Stimulated activated naive CD8-positive, alpha-beta T cell treated with anti-CD3 and anti-CD28 coated beads, Interleukin-15, amount 100 ng/mL, for 72 hours (primary cell): ENCODE measurements around the gene KRTAP5-2.
"Not testable (repeated sequence)": the region's sequence is repeated elsewhere in the genome, so short reads cannot be mapped to it uniquely, and the experiment has no call there.

ENCODE experiments used
- ATAC-seq: fragments of 150-1000 bp; cut with Tn5 transposase; 2 replicates; pipeline ENCODE4 v1.10.0; 2021; ENCODE audit warnings: mild to moderate bottlenecking, moderate library complexity
- DNase-seq, 2 donors: peaks; one replicate each; pipeline ENCODE4 v3.0.0; 2021 to 2022
- H3K27ac Mint-ChIP-seq, 2 donors: one replicate each; pipeline ENCODE4 v1.8.0; 2022; ENCODE audit warnings: mild to moderate bottlenecking in 2 of 2, mixed read lengths in 2 of 2, moderate library complexity in 2 of 2
- H3K27me3 Mint-ChIP-seq: one replicate; pipeline ENCODE4 v1.8.0; 2022; ENCODE audit warnings: mixed read lengths
- H3K4me1 Mint-ChIP-seq: one replicate; pipeline ENCODE4 v1.8.0; 2022; ENCODE audit warnings: mild to moderate bottlenecking, mixed read lengths
- H3K4me3 Mint-ChIP-seq, 2 donors: one replicate each; pipeline ENCODE4 v1.8.0; 2022; ENCODE audit warnings: mild to moderate bottlenecking in 2 of 2, mixed read lengths in 2 of 2, moderate library complexity in 1 of 2
- H3K9me3 Mint-ChIP-seq, 2 donors: one replicate each; pipeline ENCODE4 v1.8.0; 2022; ENCODE audit warnings: mixed read lengths in 2 of 2

The KRTAP5-2 gene

DNA sequence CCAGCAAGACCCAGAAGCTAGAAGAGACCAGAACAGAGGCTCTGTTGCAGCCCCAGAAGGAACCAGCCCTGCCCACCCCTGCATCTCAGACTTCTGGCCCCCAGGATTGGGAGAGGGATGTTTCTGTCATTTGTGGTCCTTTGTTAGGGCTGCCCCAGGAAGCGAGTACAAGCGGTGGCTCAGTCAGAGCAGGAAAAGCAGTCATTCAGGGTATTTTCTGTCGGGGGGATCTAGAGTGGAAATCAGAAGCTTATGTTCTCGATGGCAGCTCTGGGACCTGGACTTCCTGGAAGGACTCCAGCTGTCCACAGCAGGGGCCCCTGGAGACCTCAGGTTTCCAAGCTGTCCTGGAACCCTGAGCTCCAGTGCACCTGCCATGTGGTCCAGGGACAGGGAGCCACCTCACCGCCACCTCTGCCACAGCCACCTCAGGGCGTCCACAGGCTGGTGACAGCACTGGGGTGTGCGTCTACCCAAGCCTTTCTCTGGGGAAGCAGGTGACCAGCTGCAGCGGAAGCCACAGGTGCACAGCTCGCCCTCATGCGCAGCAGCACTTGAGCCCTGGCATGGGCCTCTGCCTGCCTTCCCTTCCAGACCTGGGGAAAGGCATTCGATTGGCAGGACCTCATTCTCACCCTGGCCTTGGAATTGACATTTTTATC is 34.1 kb upstream of the KRTAP5-2 start:
- Mint-ChIP-seq H3K27me3 (peaks cover 67% of the 10 kb centered on the region), H3K4me1 (peaks cover 18% of the 10 kb centered on the region), H3K27ac (no peak overlapping the region), H3K4me3 (no peak overlapping the region), H3K9me3 (no peaks in the 10 kb centered on the region)
- ATAC-seq (no peak), DNase-seq (no peak)

- ATAC-seq (no peak), DNase-seq (no peak)
- H3K27me3 Mint-ChIP-seq = peaks cover 71% of the 10 kb centered on the region
- H3K9me3 Mint-ChIP-seq = no peaks in the 10 kb centered on the region
- no peak overlapping the region for H3K4me3 Mint-ChIP-seq
- H3K4me1 Mint-ChIP-seq = peaks cover 18% of the 10 kb centered on the region
- no peak overlapping the region for H3K27ac Mint-ChIP-seq
Observed at GRCh38 chr11:1631066-1631568, 33.0 kb upstream of the KRTAP5-2 start.

- Mint-ChIP-seq H3K9me3 (no peaks in the 10 kb centered on the region), H3K4me1 (peaks cover 18% of the 10 kb centered on the region), H3K27ac (no peak overlapping the region), H3K27me3 (peaks cover 66% of the 10 kb centered on the region), H3K4me3 (no peak overlapping the region)
- ATAC-seq (no peak), DNase-seq (no peak)
Observed at GRCh38 chr11:1630271-1630670, 32.2 kb upstream of the KRTAP5-2 start.

DNA sequence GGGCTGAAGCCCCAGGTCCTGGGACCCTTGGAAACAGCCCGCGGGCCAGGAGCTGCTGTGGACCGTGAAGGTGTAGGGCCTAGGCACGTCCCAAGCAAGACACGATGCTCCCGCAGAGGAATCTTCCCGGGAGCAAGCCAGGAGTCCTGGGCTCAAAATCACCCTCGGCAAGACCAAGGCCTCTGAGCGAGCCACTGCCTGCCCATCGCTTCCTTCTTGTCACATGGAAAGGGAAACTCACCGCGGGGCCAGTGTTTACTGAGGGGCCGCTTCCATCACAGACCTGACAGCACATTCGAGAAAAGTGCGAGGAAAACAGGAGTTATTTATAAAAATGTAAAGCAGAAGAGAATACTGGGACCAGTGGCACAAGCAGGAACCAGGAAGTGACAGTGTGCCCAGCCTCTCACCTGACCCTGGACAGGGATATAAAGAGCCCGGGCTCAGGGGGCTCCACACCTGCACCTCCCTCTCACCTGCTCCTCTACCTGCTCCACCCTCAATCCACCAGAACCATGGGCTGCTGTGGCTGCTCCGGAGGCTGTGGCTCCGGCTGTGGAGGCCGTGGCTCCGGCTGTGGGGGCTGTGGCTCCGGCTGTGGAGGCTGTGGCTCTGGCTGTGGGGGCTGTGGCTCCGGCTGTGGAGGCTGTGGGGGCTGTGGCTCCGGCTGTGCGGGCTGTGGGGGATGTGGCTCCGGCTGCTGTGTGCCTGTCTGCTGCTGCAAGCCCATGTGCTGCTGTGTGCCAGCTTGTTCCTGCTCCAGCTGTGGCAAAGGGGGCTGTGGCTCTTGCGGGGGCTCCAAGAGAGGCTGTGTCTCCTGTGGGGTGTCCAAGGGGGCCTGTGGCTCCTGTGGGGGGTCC is 31.5 kb upstream of the KRTAP5-2 start, which contains the start of gene KRTAP5-5:
KRTAP5-5 (plus strand) TSS at position 450 of the 860 bp plus-strand sequence; CDS start at position 516, 66 bp downstream.
- DNase-seq = no peak
- no peaks in the 10 kb centered on the region for H3K9me3 Mint-ChIP-seq
- H3K4me3 Mint-ChIP-seq = no peak within 1 kb of the TSS
- peaks cover 63% of the 10 kb centered on the region for H3K27me3 Mint-ChIP-seq
- ATAC-seq = no peak
- H3K4me1 Mint-ChIP-seq = peaks cover 18% of the 10 kb centered on the region
- H3K27ac Mint-ChIP-seq = no peak within 1 kb of the TSS

GRCh38 chr11:1628506-1629325 is 30.6 kb upstream of the KRTAP5-2 start:
- peak; percentile 58 to 64 for DNase-seq
- peak; percentile 87 for ATAC-seq
- Mint-ChIP-seq H3K27me3 (peaks cover 58% of the 10 kb centered on the region), H3K9me3 (no peaks in the 10 kb centered on the region), H3K4me3 (no peak overlapping the region), H3K27ac (no peak overlapping the region), H3K4me1 (peaks cover 18% of the 10 kb centered on the region)

DNA sequence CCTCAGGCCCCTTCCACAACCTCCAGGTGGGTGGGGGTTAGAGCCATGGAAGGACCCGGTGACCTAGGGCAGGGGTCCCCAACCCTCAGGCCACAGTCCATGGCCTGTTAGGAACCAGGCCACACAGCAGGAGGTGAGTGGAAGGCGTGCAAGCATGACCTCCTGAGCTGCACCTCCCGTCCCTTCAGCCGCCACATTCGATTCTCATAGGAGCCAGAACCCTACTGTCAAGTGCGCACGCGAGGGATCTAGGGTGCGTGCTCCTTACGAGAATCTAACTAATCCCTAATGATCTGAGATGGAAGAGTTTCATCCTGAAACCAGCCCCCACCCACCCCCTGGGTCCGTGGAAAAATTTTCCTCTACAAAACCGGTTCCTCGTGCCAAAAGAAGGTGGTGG is 27.4 kb upstream of the KRTAP5-2 start:
- H3K27me3 Mint-ChIP-seq = peaks cover 39% of the 10 kb centered on the region
- ATAC-seq (no peak), DNase-seq (no peak)
- H3K4me1 Mint-ChIP-seq = peaks cover 6% of the 10 kb centered on the region
- no peak overlapping the region for H3K4me3 Mint-ChIP-seq
- no peaks in the 10 kb centered on the region for H3K9me3 Mint-ChIP-seq
- H3K27ac Mint-ChIP-seq = no peak overlapping the region

DNA sequence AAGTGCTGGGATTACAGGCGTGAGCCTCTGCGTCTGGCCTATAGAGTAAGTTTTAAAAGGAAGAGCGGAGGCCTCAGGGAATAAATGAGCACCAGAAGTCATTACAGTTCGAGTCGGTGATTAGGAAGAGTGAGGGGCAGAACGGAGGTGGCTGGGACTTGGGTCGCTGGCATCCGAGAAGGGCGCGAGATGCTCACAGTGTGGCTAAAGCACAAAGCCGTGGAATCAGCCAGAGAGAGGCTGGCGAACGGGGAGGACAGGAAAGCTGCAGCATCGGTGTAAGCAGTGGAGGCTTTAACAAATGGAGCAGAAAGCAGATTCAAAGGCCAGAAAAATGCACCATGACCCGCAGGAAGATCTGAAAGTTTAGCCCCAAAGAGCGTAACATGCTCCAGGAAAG is 26.5 kb upstream of the KRTAP5-2 start:
- ATAC-seq (no peak), DNase-seq (no peak)
- Mint-ChIP-seq H3K27ac (no peak overlapping the region), H3K27me3 (peaks cover 38% of the 10 kb centered on the region), H3K4me3 (no peak overlapping the region), H3K4me1 (peaks cover 7% of the 10 kb centered on the region), H3K9me3 (no peaks in the 10 kb centered on the region)

DNA sequence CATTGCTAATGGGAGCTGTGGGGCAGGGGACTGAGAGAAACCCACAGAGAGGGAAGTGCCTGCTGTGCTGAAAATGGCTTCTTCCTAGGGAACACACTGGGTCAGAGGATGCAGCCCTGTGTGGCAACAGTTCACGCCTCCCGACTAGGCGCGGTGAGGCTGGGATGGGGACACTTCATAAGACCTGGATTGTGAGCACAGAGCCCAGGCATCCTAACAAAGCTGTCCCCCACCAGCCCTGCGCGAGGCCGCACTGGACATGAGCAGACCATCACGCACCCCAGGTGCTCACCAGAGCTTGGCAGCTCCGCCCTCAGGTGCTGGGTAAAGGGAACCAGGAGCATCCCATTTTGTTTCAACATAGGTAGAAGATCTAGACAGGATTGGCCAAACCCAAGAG is 25.6 kb upstream of the KRTAP5-2 start:
- no peak overlapping the region for H3K4me3 Mint-ChIP-seq
- H3K9me3 Mint-ChIP-seq = no peaks in the 10 kb centered on the region
- peaks cover 31% of the 10 kb centered on the region for H3K27me3 Mint-ChIP-seq
- ATAC-seq (no peak), DNase-seq (no peak)
- peak overlapping the region in 1 of 2 donors; percentile 67 for H3K27ac Mint-ChIP-seq
- H3K4me1 Mint-ChIP-seq = peaks cover 7% of the 10 kb centered on the region

DNA sequence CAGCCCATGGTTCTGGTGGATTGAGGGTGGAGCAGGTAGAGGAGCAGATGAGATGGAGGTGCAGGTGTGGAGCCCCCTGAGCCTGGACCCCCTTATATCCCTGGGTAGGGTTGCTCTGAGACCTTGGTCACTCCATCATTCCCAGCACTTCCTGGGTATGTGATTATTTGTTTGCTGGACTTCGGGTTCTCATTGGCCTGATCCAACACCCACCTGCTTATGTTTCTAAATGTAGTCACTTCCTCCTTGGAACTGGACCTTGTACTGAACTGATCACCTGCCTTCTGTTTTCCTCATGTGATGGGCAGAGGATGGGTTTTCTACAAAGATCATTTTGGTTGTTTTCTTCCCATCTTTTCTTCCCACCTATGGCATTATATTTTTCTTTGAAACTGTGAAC is 24.0 kb upstream of the KRTAP5-2 start, which contains the start of gene KRTAP5-4:
KRTAP5-4 (minus strand) TSS at position 53 of the 400 bp plus-strand sequence; CDS start at position 8, 45 bp downstream.
- no peaks in the 10 kb centered on the region for H3K9me3 Mint-ChIP-seq
- H3K27me3 Mint-ChIP-seq = peaks cover 44% of the 10 kb centered on the region
- DNase-seq (no peak), ATAC-seq (no peak)
- peaks cover 6% of the 10 kb centered on the region for H3K4me1 Mint-ChIP-seq
- no peak within 1 kb of the TSS for H3K27ac Mint-ChIP-seq
- H3K4me3 Mint-ChIP-seq = no peak within 1 kb of the TSS

DNA sequence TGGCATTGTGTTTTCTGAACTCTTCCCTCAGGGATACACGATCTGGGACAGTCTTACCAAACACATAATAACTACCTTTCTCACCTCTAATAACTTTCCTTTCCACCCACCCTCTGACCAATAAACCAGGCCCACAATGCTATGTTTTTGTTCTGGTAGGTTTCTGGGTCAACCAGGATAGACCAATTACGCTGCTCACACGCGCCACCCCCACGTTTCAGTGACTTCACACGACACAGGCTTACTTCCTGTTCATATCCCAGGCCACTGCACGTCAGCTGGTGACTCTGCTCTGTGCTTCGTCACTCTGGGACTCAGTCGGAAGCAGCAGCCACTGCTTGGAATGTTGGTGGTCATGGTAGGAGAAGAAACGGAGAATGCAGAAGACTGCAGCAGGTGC is 21.4 kb upstream of the KRTAP5-2 start:
- ATAC-seq (peak; percentile 67), DNase-seq (no peak)
- Mint-ChIP-seq H3K27me3 (peaks cover 47% of the 10 kb centered on the region), H3K4me3 (no peak overlapping the region), H3K4me1 (peaks cover 6% of the 10 kb centered on the region), H3K27ac (no peak overlapping the region), H3K9me3 (no peaks in the 10 kb centered on the region)

DNA sequence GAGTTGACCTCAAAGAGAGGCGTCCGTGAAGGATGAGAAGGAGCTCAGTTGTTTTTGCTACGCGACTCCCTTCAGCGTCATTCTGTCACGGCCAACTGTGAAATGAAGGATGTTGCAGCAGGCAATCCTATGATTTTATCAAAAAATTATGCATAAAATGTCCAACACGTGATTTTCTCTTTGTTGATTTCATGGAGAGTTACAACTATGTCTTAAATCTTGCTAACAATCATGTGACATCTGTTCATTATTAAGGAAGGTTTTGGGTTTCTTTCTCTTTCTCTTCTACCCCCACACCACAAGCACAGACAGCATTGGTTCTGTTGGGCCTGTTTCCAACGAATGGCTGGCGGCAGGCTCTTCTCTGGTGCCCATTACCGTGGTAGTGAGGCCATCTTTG is 20.1 kb upstream of the KRTAP5-2 start:
- Mint-ChIP-seq H3K27me3 (peaks cover 53% of the 10 kb centered on the region), H3K4me3 (no peak overlapping the region)

DNA sequence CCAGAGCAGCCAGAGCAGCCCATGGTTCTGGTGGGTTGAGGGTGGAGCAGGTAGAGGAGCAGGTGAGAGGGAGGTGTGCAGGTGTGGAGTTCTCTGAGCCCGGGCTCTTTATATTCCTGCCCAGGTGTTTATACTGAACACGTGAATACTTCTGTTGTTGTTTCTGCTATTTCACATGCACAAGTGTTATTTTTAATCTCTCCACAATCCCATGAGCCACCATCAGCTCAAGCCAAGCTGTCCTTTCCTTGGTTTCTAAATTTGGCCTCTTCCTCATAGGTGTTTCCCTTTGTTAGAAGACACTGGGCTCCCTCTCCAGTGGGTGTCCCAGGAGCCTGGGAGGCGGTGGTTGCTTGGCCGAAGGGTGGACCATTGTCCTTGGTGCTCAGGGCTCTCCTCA is 10.3 kb upstream of the KRTAP5-2 start, which contains the start of gene KRTAP5-3:
KRTAP5-3 (minus strand) TSS at position 101 of the 400 bp plus-strand sequence; CDS start at position 23, 78 bp downstream.
- ATAC-seq (no peak), DNase-seq (no peak)
- no peaks in the 10 kb centered on the region for H3K9me3 Mint-ChIP-seq
- H3K4me3 Mint-ChIP-seq = no peak within 1 kb of the TSS
- peaks cover 13% of the 10 kb centered on the region for H3K4me1 Mint-ChIP-seq
- no peak within 1 kb of the TSS for H3K27ac Mint-ChIP-seq
- H3K27me3 Mint-ChIP-seq = peaks cover 43% of the 10 kb centered on the region

More for the DNA sequence above, 20.1 kb upstream of the KRTAP5-2 start:
- Mint-ChIP-seq H3K27ac (no peak overlapping the region), H3K4me1 (peaks cover 6% of the 10 kb centered on the region), H3K9me3 (no peaks in the 10 kb centered on the region)
- no peak for DNase-seq
- no peak for ATAC-seq

DNA sequence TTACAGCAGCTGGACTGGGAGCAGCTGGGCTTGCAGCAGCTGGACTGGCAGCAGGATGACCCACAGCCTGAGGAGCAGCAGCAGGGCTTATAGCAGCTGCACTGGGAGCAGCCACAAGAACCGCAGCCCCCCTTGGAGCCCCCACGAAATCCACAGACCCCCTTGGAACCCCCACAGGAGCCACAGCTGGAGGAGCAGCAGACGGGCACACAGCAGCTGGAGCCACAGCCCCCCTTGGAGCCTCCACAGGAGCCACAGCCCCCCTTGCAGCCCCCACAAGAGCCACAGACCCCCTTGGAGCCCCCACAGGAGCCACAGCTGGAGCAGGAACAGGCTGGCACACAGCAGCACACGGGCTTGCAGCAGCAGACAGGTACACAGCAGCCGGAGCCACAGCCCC is 9.8 kb upstream of the KRTAP5-2 start:
- not testable (repeated sequence) for H3K9me3 Mint-ChIP-seq, H3K4me3 Mint-ChIP-seq, DNase-seq, ATAC-seq, H3K27ac Mint-ChIP-seq
- Mint-ChIP-seq H3K4me1 (peaks cover 13% of the 10 kb centered on the region), H3K27me3 (peaks cover 46% of the 10 kb centered on the region)

DNA sequence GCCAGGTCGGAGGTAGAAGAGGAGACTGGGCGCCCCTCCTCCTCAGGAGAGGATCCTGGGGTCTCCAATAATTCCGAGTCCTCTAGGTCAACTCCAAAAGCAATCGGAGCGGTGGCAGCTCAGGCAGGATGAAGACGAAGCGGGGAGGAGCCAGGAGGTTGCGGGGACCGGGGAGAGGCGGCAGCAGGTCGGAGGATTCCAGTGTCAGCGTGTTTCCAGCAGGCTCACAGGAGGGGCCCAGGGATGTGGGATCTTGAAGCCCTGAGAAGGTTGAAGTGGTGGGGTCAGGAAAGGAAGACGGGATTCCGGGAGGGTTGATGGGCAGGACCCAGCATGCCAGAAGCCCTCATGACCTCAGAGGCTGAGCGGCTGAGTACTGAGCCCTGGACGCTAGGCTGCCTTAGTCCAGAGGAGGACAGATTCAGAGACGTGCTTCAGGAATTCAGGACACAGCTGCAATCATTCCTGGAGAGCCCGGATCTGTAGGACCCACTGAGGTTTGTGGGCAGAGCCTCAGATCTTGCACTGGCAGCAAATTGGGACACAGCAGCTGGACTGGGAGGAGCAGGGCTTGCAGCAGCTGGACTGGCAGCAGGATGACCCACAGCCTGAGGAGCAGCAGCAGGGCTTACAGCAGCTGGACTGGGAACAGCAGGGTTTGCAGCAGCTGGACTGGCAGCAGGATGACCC is 9.2 kb upstream of the KRTAP5-2 start:
- Mint-ChIP-seq H3K4me1 (peaks cover 13% of the 10 kb centered on the region), H3K27ac (peak overlapping the region in 1 of 2 donors; percentile 96)
- not testable (repeated sequence) for DNase-seq

More for the DNA sequence above, 9.2 kb upstream of the KRTAP5-2 start:
- not testable (repeated sequence) for ATAC-seq, H3K4me3 Mint-ChIP-seq, H3K9me3 Mint-ChIP-seq
- peaks cover 48% of the 10 kb centered on the region for H3K27me3 Mint-ChIP-seq
